Mononuclear cell (primary cell): ENCODE results near the gene CTNNA3. TPM values are rescaled to one million over a fixed set of nuclear protein-coding genes. Genes with fewer than 3 reads are reported as not detected.

ENCODE experiments used
- H3K27me3 ChIP-seq: 2 replicates; pipeline ENCODE4 v1.6.0; 2011; ENCODE audit warnings: low read length, control low read depth; ENCODE audit not compliant: insufficient read depth
- H3K4me1 ChIP-seq: 2 replicates; pipeline ENCODE4 v1.5.1; 2011; ENCODE audit warnings: mild to moderate bottlenecking, low read length, control low read depth; ENCODE audit not compliant: insufficient read depth
- H3K4me3 ChIP-seq: 2 replicates; pipeline ENCODE4 v1.5.1; 2011; ENCODE audit warnings: mild to moderate bottlenecking, low read length, moderate library complexity
- H3K9me3 ChIP-seq: 2 replicates; pipeline ENCODE4 v1.5.1; 2011; ENCODE audit warnings: low read depth, mild to moderate bottlenecking, control low read depth, low read length
- total RNA-seq: library from RNA; depleted of rRNA; stranded (reverse); fragments of >200 nt; gene quantifications from one replicate; pipeline ENCODE4 v1.2.3, GENCODE V29; 2012

Gene CTNNA3
- total RNA-seq, 1 donor, result 0.42 TPM

- H3K4me1 ChIP-seq, result no peaks in the 10 kb centered on the region
Observed at GRCh38 chr10:65898055-65898454, 1797.9 kb downstream of the CTNNA3 start.

GRCh38 chr10:65894961-65895360, 1801.0 kb downstream of the CTNNA3 start:
- H3K27me3 ChIP-seq, result no peaks in the 10 kb centered on the region
- H3K4me1 ChIP-seq, result no peaks in the 10 kb centered on the region
- H3K9me3 ChIP-seq, result no peaks in the 10 kb centered on the region
- no peak overlapping the region for H3K4me3 ChIP-seq

More at GRCh38 chr10:65898055-65898454, 1797.9 kb downstream of the CTNNA3 start:
- H3K9me3 ChIP-seq, result no peaks in the 10 kb centered on the region
- H3K27me3 ChIP-seq, result no peaks in the 10 kb centered on the region
- H3K4me3 ChIP-seq, result no peak overlapping the region

DNA sequence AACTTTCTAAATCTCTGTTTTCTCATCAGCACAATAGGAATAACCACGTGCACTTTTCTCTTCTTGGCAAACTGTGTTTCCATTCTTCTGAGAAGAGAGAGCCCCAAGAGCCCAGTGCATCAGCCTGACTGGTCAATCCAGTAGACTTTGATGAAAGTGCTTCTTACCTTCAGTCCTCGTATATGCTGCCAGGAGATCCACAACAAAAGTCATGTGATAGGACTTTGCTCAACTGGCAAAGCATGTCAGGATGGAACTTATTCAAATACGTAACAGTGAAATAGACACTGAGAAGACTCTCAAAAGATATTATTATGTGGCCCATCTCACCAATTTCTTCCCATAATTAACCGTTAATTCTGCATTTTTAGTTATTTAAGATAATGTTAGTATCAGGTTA, 1801.6 kb downstream of the CTNNA3 start:
- Histone ChIP-seq H3K4me1 (no peaks in the 10 kb centered on the region), H3K9me3 (no peaks in the 10 kb centered on the region), H3K4me3 (no peak overlapping the region), H3K27me3 (no peaks in the 10 kb centered on the region)

DNA sequence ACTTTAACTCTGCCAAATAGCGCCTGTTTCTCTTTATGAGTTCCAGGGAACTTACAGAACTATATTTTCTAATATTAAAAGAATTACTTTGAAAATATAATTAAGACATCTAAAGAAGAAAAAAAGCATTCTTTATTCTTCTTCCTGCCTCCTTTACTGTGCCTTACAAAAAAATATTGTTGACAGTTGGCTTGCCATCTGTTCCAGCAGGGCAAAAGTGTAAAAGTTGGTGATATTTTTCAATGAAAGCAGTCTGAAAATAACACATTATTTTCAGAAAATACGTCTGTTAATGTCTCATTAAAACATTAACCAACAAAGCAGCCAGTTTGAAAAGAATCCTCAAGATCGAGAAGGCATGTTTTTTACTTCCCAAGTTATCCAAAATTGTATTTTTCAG, 1802.3 kb downstream of the CTNNA3 start:
- Histone ChIP-seq H3K4me1 (no peaks in the 10 kb centered on the region), H3K27me3 (no peaks in the 10 kb centered on the region), H3K4me3 (no peak overlapping the region), H3K9me3 (no peaks in the 10 kb centered on the region)

DNA sequence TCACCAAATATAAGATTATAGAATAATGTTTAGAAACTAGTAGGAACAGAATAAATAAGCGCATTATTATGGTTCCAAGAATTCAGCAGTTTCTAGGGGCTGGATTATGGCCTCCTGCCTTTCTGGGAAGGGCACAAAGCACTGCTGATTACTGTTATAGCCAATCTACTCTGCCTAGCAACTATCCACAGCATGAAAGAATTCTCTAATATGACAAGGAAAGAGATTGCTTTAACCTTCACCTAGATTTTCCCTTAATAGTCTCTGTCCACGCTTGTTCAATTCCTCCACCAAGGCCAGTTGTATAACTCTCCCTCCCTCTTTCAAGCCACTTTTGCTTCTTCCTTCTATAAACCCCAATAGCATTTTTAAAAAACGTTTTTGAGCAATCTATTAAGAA, 1803.7 kb downstream of the CTNNA3 start:
- peaks cover 6% of the 10 kb centered on the region for H3K9me3 ChIP-seq
- no peaks in the 10 kb centered on the region for H3K4me1 ChIP-seq
- no peaks in the 10 kb centered on the region for H3K27me3 ChIP-seq
- H3K4me3 ChIP-seq, result no peak overlapping the region

DNA sequence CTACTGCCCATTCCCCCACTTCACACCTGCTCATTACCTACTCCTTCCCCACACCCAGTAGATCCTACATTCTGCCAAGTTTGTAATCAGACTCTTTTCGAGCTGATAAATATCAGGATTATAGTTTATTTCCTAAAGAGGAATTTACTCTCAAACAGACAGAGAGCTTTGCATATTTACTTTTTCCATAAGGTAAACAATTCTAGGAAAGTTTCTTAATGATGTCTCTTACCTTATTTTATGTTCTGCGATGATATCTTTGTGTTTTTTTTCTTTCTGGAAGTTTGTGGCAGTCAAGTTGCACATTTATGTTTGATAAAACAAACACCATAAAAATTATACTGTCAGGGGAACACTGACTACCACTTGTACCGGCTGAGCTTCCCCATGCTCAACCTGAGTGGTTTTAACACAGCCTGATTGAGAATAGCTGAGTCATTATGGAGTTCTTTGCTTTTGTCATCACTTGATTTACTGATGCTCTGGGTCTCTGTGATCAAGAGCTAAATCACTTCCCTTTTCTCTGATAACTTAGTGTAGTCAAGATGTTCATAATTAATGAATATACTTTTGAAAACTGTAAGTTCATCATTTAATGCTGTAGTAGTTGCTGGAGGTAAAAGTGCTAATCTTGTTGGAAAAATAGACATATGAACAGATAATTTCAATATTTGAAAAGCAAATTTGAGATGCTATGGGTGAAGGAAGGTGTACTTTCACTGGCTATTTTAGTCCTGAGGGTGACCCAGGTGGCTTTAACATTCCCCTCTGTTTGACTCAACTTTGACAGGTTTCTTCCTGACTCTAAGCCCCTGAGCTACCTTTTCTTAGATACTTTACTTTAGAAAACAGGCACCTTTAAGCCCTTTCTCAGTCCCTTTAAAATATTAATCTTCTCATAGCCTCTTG, 1804.7 kb downstream of the CTNNA3 start:
- Histone ChIP-seq H3K4me3 (no peak overlapping the region), H3K9me3 (peaks cover 6% of the 10 kb centered on the region), H3K4me1 (no peaks in the 10 kb centered on the region), H3K27me3 (no peaks in the 10 kb centered on the region)

DNA sequence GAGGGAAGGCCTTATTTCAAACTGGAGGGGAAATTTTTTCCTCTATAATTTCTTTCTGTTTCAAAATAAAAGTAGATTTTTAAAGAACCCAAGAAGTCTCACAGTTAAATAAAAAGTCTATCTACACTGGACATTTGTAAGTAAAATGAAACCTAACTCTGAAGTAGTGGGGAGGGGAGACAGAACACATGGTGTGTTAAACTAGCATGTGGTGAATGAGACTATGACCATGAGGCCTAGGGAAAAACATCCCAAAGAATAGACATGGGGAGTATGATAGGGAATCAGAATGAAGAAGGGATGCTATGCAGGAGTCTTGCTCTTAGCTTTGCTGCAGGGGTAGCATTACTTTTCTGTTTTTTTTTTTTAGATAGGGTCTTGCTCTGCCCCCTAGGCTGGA, 1831.5 kb downstream of the CTNNA3 start:
- no peak overlapping the region for H3K4me3 ChIP-seq
- no peaks in the 10 kb centered on the region for H3K9me3 ChIP-seq
- no peaks in the 10 kb centered on the region for H3K4me1 ChIP-seq
- no peaks in the 10 kb centered on the region for H3K27me3 ChIP-seq

- Histone ChIP-seq H3K4me1 (no peaks in the 10 kb centered on the region), H3K4me3 (no peak overlapping the region), H3K27me3 (no peaks in the 10 kb centered on the region), H3K9me3 (no peaks in the 10 kb centered on the region)
Observed at GRCh38 chr10:65864036-65864435, 1832.0 kb downstream of the CTNNA3 start.

Other genes with a start within 250 kb of the CTNNA3 start
- not detected for gene DNAJC12, start 142.0 kb upstream of the CTNNA3 start, total RNA-seq
- 40.0 TPM for gene SIRT1, start 188.5 kb upstream of the CTNNA3 start, total RNA-seq